T-cell (primary cell): Measurements from ENCODE around the gene CAPZA2. TPM values are rescaled to one million over a fixed set of nuclear protein-coding genes. Genes with fewer than 3 reads are reported as not detected.

Experiments
- ATAC-seq, 4 experiments: fragments of 200-7000 bp in 3 of 4; fragments of 150-1000 bp in 1 of 4; cut with Tn5 transposase; replicated peaks in 1 of 4; 1 replicate in 3 of 4; 2 replicates in 1 of 4; pipeline ENCODE4 v1.10.0; 2021; ENCODE audit warnings: moderate library complexity in 3 of 4, mild to moderate bottlenecking in 2 of 4, moderate number of reproducible peaks in 1 of 4
- CTCF ChIA-PET, 2 donors: fragments of 300-600 bp; sonication (Branson Sonifier 250); formaldehyde crosslinking; loops; one replicate each; lab custom pipeline; 2022; ENCODE audit warnings: antibody characterized with exemption in 2 of 2; lab: Charles Lee
- POLR2A ChIA-PET, 2 donors: fragments of 300-600 bp; sonication (Branson Sonifier 250); formaldehyde crosslinking; loops; one replicate each; lab custom pipeline; 2022; ENCODE audit warnings: antibody characterized with exemption in 2 of 2; lab: Charles Lee
- DNase-seq, 35 experiments: peaks; one replicate each; pipeline versions ENCODE4 v3.0.0 to v3.0.0-alpha.2; 2013 to 2023
- H3K27ac ChIP-seq: one replicate; pipeline ENCODE4 v1.5.1; 2013; ENCODE audit warnings: low read length
- H3K27me3 ChIP-seq, 2 experiments: replicated peaks in 1 of 2; 1 replicate in 1 of 2; 2 replicates in 1 of 2; pipeline versions ENCODE4 v1.6.1 to v1.7.0; 2013; ENCODE audit warnings: low read length in 1 of 2, mixed read lengths in 1 of 2; ENCODE audit not compliant: control insufficient read depth in 2 of 2, insufficient read depth in 2 of 2; ENCODE audit errors: extremely low read depth in 1 of 2
- H3K36me3 ChIP-seq, 2 donors: 1 replicate in 1 of 2; 2 replicates in 1 of 2; pipeline versions ENCODE4 v1.6.1 to v1.7.0; 2013; ENCODE audit warnings: low read length in 1 of 2; ENCODE audit not compliant: control insufficient read depth in 2 of 2, insufficient read depth in 1 of 2; ENCODE audit errors: extremely low read depth in 1 of 2
- H3K4me1 ChIP-seq, 2 experiments: 1 replicate in 1 of 2; 2 replicates in 1 of 2; pipeline versions ENCODE4 v1.6.1 to v1.7.0; 2013; ENCODE audit warnings: low read length in 2 of 2, mixed read lengths in 1 of 2; ENCODE audit not compliant: insufficient read depth in 2 of 2, control insufficient read depth in 1 of 2; ENCODE audit errors: extremely low read depth in 1 of 2
- H3K4me3 ChIP-seq, 2 donors: 1 replicate in 1 of 2; 2 replicates in 1 of 2; pipeline versions ENCODE4 v1.5.1 to v1.7.0; 2013; ENCODE audit warnings: mild to moderate bottlenecking in 2 of 2, low read length in 1 of 2, moderate library complexity in 1 of 2; ENCODE audit not compliant: control insufficient read depth in 1 of 2; ENCODE audit errors: extremely low read depth in 1 of 2
- H3K9me3 ChIP-seq: 2 replicates; pipeline ENCODE4 v1.7.0; 2013
- H3K27ac Mint-ChIP-seq, 2 donors: one replicate each; pipeline ENCODE4 v1.8.0; 2020 to 2021; ENCODE audit warnings: mild to moderate bottlenecking in 2 of 2, mixed read lengths in 2 of 2
- H3K27me3 Mint-ChIP-seq, 2 donors: one replicate each; pipeline ENCODE4 v1.8.0; 2021 to 2022; ENCODE audit warnings: mixed read lengths in 2 of 2
- H3K36me3 Mint-ChIP-seq: one replicate; pipeline ENCODE4 v1.8.0; 2021; ENCODE audit warnings: mixed read lengths
- H3K4me1 Mint-ChIP-seq, 3 donors: one replicate each; pipeline ENCODE4 v1.8.0; 2020 to 2022; ENCODE audit warnings: mixed read lengths in 3 of 3, mild to moderate bottlenecking in 1 of 3
- H3K4me3 Mint-ChIP-seq, 3 donors: one replicate each; pipeline ENCODE4 v1.8.0; 2020 to 2022; ENCODE audit warnings: mild to moderate bottlenecking in 3 of 3, mixed read lengths in 3 of 3, moderate library complexity in 3 of 3
- H3K9me3 Mint-ChIP-seq, 3 donors: one replicate each; pipeline ENCODE4 v1.8.0; 2020 to 2022; ENCODE audit warnings: mixed read lengths in 3 of 3
- WGBS: methylation state at CpG from one replicate; pipeline ENCODE4 v1.1.5; 2013; ENCODE audit warnings: missing lambda C conversion rate; ENCODE audit not compliant: insufficient coverage; 5-methylcytosine and 5-hydroxymethylcytosine counted together
- total RNA-seq, 35 experiments: library from RNA in 6 of 35; stranded (reverse) in 6 of 35; fragments of 120-200 nt in 1 of 35; gene quantifications; one replicate each; pipeline versions ENCODE4 v1.2.1 to v1.2.4 and lab custom pipeline; 2013 to 2026

The CAPZA2 gene
- total RNA-seq, 5 donors from 2014 or later (not counting 1 experiment from before 2014, with no cell fraction given), result 93.3 to 111 (median 95.6) TPM

DNA sequence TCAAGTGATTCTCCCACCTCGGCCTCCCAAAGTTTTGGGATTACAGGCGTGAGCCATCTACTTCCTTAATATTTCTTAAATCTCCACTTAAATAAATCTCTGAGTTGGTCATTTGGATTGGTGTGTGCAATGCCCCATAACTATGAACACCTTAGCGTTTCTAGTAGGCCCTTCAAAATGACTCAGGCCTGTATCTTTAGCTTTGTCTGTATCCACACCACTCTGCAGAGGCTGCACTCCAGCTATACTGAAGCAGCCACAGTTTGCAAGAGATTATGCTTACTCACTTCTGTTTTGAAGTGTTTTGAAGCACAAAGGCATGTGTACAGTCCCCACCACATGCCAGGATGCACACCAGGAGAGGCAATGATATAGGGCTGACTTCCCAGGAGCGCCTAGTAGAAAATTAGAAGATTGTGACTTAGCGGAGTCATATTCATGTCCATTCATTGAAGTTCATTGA, 88.5 kb downstream of the CAPZA2 start:
- H3K27me3 Mint-ChIP-seq, result no peaks in the 10 kb centered on the region
- H3K4me1 ChIP-seq, result peaks cover 0 to 9% of the 10 kb centered on the region in 2 experiments
- ChIA-PET POLR2A (no interaction called here), CTCF (no interaction called here)
- ATAC-seq, result no peak
- no peaks in the 10 kb centered on the region for H3K36me3 Mint-ChIP-seq
- 82% methylated on average over 3 of the region's 5 CpGs for WGBS
- H3K9me3 ChIP-seq, result no peaks in the 10 kb centered on the region
- no peak overlapping the region for H3K4me3 ChIP-seq
- no peaks in the 10 kb centered on the region for H3K9me3 Mint-ChIP-seq
- H3K4me3 Mint-ChIP-seq, result no peak overlapping the region
- H3K4me1 Mint-ChIP-seq, result peaks cover 18 to 22% (median 21%) of the 10 kb centered on the region in 3 donors
- H3K27ac ChIP-seq, result no peak overlapping the region
- H3K27me3 ChIP-seq, result peaks cover 0 to 2% of the 10 kb centered on the region in 2 experiments
- H3K36me3 ChIP-seq, result no peaks in the 10 kb centered on the region
- H3K27ac Mint-ChIP-seq, result no peak overlapping the region
- DNase-seq, result no peak

DNA sequence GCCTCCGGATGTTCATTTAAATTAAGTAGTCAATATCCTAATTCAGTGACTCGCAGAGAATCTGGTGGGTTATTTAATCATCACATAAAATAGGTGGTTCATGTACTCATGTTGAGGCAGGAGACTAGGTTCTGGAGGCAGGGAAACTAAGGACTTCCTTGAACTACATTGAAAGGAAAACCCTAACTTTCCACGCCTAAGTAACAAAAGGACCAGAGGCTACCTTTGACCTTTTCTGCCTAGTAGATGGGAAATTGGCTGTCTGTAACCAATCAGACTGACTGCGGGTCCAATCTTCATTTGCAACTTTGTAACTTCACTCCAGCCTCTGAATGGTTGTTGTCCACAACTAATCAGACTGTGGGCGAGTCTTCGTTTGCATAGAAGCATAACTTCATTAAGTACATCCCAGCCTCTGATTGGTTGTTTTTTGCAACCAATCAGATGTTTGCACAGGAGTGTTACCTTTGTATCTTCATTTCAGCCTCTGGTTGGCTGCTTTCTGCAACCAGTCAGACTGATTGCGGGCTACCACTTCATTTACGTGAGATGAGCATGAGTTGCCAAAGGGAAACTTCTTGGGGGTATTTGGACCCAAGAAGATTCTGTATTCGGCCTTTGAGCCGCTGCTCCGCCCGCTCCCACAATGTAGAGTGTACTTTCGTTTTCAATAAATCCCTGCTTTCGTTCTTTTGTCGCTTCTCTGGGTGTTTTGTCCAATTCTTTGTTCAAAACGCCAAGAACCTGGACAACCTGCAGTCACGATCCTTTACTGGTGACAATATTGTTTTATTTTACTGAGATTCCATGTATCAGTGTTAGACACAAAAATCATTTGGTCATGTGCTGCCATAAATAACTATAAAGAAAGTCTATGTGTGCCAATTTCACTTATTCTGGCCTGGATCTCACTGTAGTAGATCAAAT, 89.2 kb downstream of the CAPZA2 start:
- Histone ChIP-seq H3K27ac (no peak overlapping the region), H3K9me3 (no peaks in the 10 kb centered on the region), H3K4me1 (peaks cover 0 to 9% of the 10 kb centered on the region in 2 experiments), H3K4me3 (no peak overlapping the region), H3K27me3 (peaks cover 0 to 2% of the 10 kb centered on the region in 2 experiments), H3K36me3 (no peaks in the 10 kb centered on the region)
- WGBS, result 98% methylated on average over 10 of the region's 17 CpGs
- Mint-ChIP-seq H3K36me3 (no peaks in the 10 kb centered on the region), H3K27me3 (no peaks in the 10 kb centered on the region), H3K27ac (no peak overlapping the region), H3K4me3 (peak overlapping the region in 2 of 3 donors; percentile 7 to 85), H3K4me1 (peaks cover 18 to 29% (median 22%) of the 10 kb centered on the region in 3 donors), H3K9me3 (no peaks in the 10 kb centered on the region)
- ATAC-seq (no peak), DNase-seq (no peak)
- ChIA-PET POLR2A (no interaction called here), CTCF (interaction anchor here (0.6 to 1.5 kb wide), 4 partner anchors 19 to 287 kb away, joined by 3 to 5 read pairs (median 4); no protein-coding TSS in a partner anchor)

DNA sequence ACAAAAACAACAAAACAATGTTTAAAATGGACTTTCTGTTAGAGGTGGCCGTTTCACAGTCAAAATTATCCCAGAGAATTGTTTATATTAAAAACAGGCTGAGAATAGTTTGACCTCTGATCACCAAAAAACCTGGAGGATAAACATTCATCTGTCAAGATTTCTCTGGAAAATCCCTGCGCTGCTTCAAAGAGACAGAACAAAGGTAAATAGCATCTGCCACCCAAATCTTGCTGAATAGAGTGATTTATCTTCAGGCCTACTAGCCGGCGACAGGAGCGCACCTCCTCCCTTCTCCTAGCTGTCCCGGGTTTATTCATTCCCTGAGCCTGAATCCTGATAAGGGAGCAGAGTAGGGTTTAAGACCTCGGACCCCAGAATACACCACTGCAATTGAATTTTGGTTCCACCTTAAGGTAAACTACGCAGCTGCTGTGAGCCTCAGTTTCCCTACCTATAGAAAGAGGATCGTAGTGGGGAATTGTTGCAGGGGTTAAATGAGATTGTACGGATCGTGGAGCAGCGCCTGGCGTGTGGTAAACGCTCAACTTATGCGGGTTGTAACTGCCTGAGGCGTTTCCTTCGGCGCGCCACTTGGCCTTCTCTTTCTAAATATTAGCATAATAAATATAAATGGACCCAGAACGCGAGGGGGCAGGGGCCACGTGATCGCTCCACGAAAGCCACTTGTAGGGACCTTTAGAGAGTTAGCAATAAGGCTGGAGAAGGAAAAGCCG, 90.4 kb downstream of the CAPZA2 start:
- 12% methylated on average over 5 of the region's 25 CpGs for WGBS
- Histone ChIP-seq H3K27me3 (no peaks in the 10 kb centered on the region), H3K9me3 (no peaks in the 10 kb centered on the region), H3K4me1 (peaks cover 0 to 9% of the 10 kb centered on the region in 2 experiments), H3K4me3 (peak overlapping the region; percentile 78 to 98), H3K36me3 (no peaks in the 10 kb centered on the region), H3K27ac (peak overlapping the region; percentile 79)
- H3K27me3 Mint-ChIP-seq, result no peaks in the 10 kb centered on the region
- CTCF ChIA-PET, result interaction anchor here (0.5 to 1.6 kb wide), 7 partner anchors 20 to 286 kb away, joined by 3 to 5 read pairs (median 3); no protein-coding TSS in a partner anchor
- peaks cover 18 to 29% (median 22%) of the 10 kb centered on the region in 3 donors for H3K4me1 Mint-ChIP-seq
- peak in 2 of 35 experiments; percentile 8 to 9 for DNase-seq
- POLR2A ChIA-PET, result no interaction called here
- peak overlapping the region; percentile 79 to 85 (median 81) for H3K4me3 Mint-ChIP-seq
- H3K36me3 Mint-ChIP-seq, result no peaks in the 10 kb centered on the region
- no peak for ATAC-seq
- peak overlapping the region; percentile 63 to 76 for H3K27ac Mint-ChIP-seq
- no peaks in the 10 kb centered on the region for H3K9me3 Mint-ChIP-seq

DNA sequence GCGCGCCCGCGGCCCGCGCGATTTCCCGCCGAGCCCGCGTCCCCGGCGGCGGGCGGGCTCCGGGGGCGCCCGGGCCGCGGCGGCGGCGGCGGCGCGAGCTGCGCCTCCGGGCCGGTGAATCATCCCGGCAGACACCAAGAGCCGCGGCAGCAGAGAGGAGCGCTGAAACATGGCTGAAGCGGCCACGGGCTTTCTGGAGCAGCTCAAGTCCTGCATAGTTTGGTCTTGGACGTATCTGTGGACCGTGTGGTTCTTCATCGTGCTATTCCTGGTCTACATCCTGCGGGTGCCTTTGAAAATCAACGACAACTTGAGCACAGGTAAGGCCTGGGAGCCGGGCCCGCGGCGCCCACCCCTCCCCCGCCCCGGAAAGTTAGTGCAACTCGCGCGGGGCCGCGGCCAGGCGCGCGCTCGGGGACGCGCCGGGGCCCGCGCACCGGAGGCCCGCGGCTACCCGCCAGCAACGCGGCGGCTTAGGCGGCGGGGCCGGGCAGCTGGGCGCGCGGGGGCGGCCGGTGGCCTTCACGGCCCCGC, 91.1 kb downstream of the CAPZA2 start, which contains the start of gene ST7:
TSS of gene ST7 (plus strand) at position 130 of the 534 bp plus-strand sequence. CDS start at position 170, 40 bp downstream.
- H3K27ac Mint-ChIP-seq, result peak within 1 kb of the TSS; percentile 88 to 93
- H3K9me3 Mint-ChIP-seq, result no peaks in the 10 kb centered on the region
- H3K27me3 ChIP-seq, result no peaks in the 10 kb centered on the region
- H3K36me3 ChIP-seq, result no peaks in the 10 kb centered on the region
- peak within 1 kb of the TSS; percentile 85 to 94 (median 93) for H3K4me3 Mint-ChIP-seq
- H3K27me3 Mint-ChIP-seq, result no peaks in the 10 kb centered on the region
- H3K4me3 ChIP-seq, result peak within 1 kb of the TSS; percentile 78 to 98
- H3K4me1 Mint-ChIP-seq, result peaks cover 18 to 29% (median 22%) of the 10 kb centered on the region in 3 donors
- CTCF ChIA-PET, result interaction anchor here (0.5 to 1.6 kb wide), 3 partner anchors 21 to 174 kb away, joined by 3 to 5 read pairs (median 5); no protein-coding TSS in a partner anchor
- WGBS, result under 1% methylated on average over 74 of the region's 77 CpGs
- POLR2A ChIA-PET, result no interaction called here
- H3K9me3 ChIP-seq, result no peaks in the 10 kb centered on the region
- H3K27ac ChIP-seq, result peak within 1 kb of the TSS; percentile 79
- peaks cover 0 to 9% of the 10 kb centered on the region in 2 experiments for H3K4me1 ChIP-seq
- peak; percentile 86 to 90 (median 88) for ATAC-seq
- peak; percentile 10 to 78 (median 48) for DNase-seq
- H3K36me3 Mint-ChIP-seq, result no peaks in the 10 kb centered on the region

DNA sequence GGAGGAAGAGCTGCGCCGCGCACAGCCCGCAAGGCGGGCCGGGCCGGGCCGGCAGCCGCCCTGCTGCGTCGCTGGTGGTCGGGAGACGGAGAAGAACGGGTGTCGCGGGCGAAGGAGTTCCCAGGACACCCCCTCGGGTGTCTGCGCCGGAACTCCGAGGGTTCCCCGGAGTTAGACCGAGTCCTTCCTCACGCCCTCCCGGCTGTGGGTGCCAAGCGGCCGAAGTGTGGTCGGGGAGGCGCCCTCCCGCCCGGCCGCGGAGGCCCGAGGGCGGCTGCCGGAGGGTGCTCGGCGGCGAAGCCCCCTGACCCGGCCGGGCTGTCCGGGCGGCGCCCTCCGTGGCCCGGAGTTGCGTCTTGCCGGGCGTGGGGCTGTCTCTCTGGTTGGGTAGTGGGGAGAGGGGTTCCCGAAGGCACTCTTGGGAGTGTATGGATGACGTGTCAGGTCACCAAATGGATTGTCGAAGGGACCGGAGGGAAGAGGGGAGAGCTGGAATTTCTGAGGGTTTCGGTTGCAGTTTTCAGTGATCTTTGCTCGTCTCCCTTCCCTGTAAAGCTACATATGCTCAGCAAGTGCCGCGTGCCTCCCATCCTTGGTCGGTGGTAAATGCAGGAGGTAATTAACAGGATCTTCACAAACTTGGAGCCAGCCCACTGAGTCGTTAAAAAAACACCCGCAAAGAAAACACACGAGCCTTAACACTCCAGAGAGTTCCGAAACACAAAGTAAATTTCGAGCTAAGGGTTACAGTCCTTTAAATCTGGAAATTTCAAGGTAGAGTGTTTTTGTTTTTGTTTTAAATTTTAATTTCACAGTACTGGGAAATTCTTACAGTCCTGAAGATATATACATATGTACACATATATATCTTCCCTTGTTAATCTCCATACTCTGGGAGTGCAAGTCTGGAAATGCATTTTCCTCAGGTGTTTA, 91.8 kb downstream of the CAPZA2 start:
- WGBS, result under 1% methylated on average over 50 of the region's 63 CpGs
- peak in 2 of 4 experiments; percentile 5 to 17 for ATAC-seq
- peaks cover 18 to 29% (median 22%) of the 10 kb centered on the region in 3 donors for H3K4me1 Mint-ChIP-seq
- no peaks in the 10 kb centered on the region for H3K36me3 Mint-ChIP-seq
- H3K27me3 Mint-ChIP-seq, result no peaks in the 10 kb centered on the region
- no peaks in the 10 kb centered on the region for H3K27me3 ChIP-seq
- peak overlapping the region; percentile 85 to 94 (median 93) for H3K4me3 Mint-ChIP-seq
- H3K9me3 Mint-ChIP-seq, result no peaks in the 10 kb centered on the region
- peak in 8 of 35 experiments; percentile 2 to 39 (median 6) for DNase-seq
- peaks cover 0 to 9% of the 10 kb centered on the region in 2 experiments for H3K4me1 ChIP-seq
- H3K36me3 ChIP-seq, result no peaks in the 10 kb centered on the region
- POLR2A ChIA-PET, result no interaction called here
- H3K27ac Mint-ChIP-seq, result peak overlapping the region; percentile 88 to 93
- no peak overlapping the region for H3K27ac ChIP-seq
- CTCF ChIA-PET, result interaction anchor here (0.6 to 1.6 kb wide), 4 partner anchors 15 to 173 kb away, joined by 3 to 5 read pairs (median 3); no protein-coding TSS in a partner anchor
- no peaks in the 10 kb centered on the region for H3K9me3 ChIP-seq
- H3K4me3 ChIP-seq, result peak overlapping the region; percentile 49 to 98
